Upper lobe of left lung (tissue), 6 donors: ENCODE measurements around the gene RGS7BP. TPM values are rescaled to one million over a fixed set of nuclear protein-coding genes. Genes with fewer than 3 reads are reported as not detected.
A peak's percentile ranks its signal among the peaks of the same experiment; 100 is the strongest.

Experiments used
- ATAC-seq, 2 donors: fragments of 200-7000 bp; cut with Tn5 transposase; one replicate each; pipeline ENCODE4 v1.9.1; 2022; ENCODE audit warnings: mild to moderate bottlenecking in 2 of 2, moderate library complexity in 2 of 2; ENCODE audit not compliant: low FRiP score in 2 of 2
- DNase-seq, 2 donors: peaks; one replicate each; pipeline ENCODE4 v3.0.0-alpha.2; 2019 to 2020
- H3K27ac ChIP-seq, 4 donors: fragments of 200-600 bp; sonication (generic); one replicate each; pipeline ENCODE4 v1.5.1; 2016 to 2019
- H3K27me3 ChIP-seq, 4 donors: fragments of 200-600 bp; sonication (generic); one replicate each; pipeline ENCODE4 v1.5.1; 2017 to 2019
- H3K36me3 ChIP-seq, 4 donors: fragments of 200-600 bp; sonication (generic); one replicate each; pipeline ENCODE4 v1.5.1; 2016 to 2019
- H3K4me1 ChIP-seq, 4 donors: fragments of 200-600 bp; sonication (generic); one replicate each; pipeline ENCODE4 v1.5.1; 2018 to 2019
- H3K4me3 ChIP-seq, 4 donors: fragments of 200-600 bp; sonication (generic); one replicate each; pipeline ENCODE4 v1.5.1; 2017 to 2019; ENCODE audit warnings: mild to moderate bottlenecking in 2 of 4, moderate library complexity in 1 of 4
- H3K9me3 ChIP-seq, 4 donors: fragments of 200-600 bp; sonication (generic); one replicate each; pipeline ENCODE4 v1.5.1; 2018 to 2019
- EP300 ChIP-seq, 4 donors: sonication (generic); formaldehyde crosslinking; IDR thresholded peaks; one replicate each; pipeline ENCODE4 v1.5.1; 2017; ENCODE audit warnings: antibody characterized with exemption in 4 of 4, control low read depth in 2 of 4
- POLR2A ChIP-seq, 4 donors: fragments of 450-650 bp; IDR thresholded peaks; one replicate each; pipeline ENCODE4 v1.5.1; 2016 to 2017; ENCODE audit warnings: antibody characterized with exemption in 4 of 4, mild to moderate bottlenecking in 2 of 4
- POLR2AphosphoS5 ChIP-seq, 2 donors: sonication (generic); formaldehyde crosslinking; IDR thresholded peaks; one replicate each; pipeline ENCODE4 v1.5.1; 2017; ENCODE audit warnings: antibody characterized with exemption in 2 of 2
- WGBS, 2 donors: methylation state at CpG; one replicate each; pipeline ENCODE4 v1.1.5; 2017 to 2018; 5-methylcytosine and 5-hydroxymethylcytosine counted together
- total RNA-seq, 6 donors: library from RNA; depleted of rRNA in 4 of 6; stranded (reverse); fragments of >200 nt in 4 of 6; gene quantifications; one replicate each; pipeline versions ENCODE4 v1.1.0 to v1.2.1, GENCODE V29; 2016 to 2021
- TF ChIP-seq, protein P1 (sequence below), 6 experiments: fragments of 450-650 bp in 4 of 6; fragments of 200-600 bp in 2 of 6; sonication (generic) in 2 of 6; IDR thresholded peaks; one replicate each; pipeline ENCODE4 v1.5.1; 2016 to 2019; ENCODE audit warnings: antibody characterized with exemption in 6 of 6
- donor health status: DM: no; HTN: no; CAD: no; lungs with moderate emphysema.
- donor health status: DM: no; HTN: yes; CAD: no; lungs with severe emphysema.

RGS7BP gene
- total RNA-seq, 6 donors from 2014 or later, result 1.5 to 3.7 (median 1.8) TPM; not detected in 1

GRCh38 chr5:64486163-64486562 lies 19.7 kb upstream of the RGS7BP start:
- ATAC-seq (no peak), DNase-seq (no peak)
- H3K4me1 ChIP-seq, result no peaks in the 10 kb centered on the region
- peaks cover 0 to 6% (median 0%) of the 10 kb centered on the region in 4 donors for H3K9me3 ChIP-seq
- no peaks in the 10 kb centered on the region for H3K36me3 ChIP-seq
- TF ChIP-seq, protein P1, sequence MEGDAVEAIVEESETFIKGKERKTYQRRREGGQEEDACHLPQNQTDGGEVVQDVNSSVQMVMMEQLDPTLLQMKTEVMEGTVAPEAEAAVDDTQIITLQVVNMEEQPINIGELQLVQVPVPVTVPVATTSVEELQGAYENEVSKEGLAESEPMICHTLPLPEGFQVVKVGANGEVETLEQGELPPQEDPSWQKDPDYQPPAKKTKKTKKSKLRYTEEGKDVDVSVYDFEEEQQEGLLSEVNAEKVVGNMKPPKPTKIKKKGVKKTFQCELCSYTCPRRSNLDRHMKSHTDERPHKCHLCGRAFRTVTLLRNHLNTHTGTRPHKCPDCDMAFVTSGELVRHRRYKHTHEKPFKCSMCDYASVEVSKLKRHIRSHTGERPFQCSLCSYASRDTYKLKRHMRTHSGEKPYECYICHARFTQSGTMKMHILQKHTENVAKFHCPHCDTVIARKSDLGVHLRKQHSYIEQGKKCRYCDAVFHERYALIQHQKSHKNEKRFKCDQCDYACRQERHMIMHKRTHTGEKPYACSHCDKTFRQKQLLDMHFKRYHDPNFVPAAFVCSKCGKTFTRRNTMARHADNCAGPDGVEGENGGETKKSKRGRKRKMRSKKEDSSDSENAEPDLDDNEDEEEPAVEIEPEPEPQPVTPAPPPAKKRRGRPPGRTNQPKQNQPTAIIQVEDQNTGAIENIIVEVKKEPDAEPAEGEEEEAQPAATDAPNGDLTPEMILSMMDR (IDR thresholded peaks at IDR 0.05), result no peak
- no peak for TF ChIP-seq POLR2A (IDR thresholded peaks at IDR 0.05)
- TF ChIP-seq POLR2AphosphoS5 (IDR thresholded peaks at IDR 0.05), result no peak
- no peak for TF ChIP-seq EP300 (IDR thresholded peaks at IDR 0.05)
- WGBS, 2 donors, result 55 to 66% methylated on average over 2 of the region's 2 CpGs
- no peaks in the 10 kb centered on the region for H3K27me3 ChIP-seq
- H3K4me3 ChIP-seq, result no peak overlapping the region
- H3K27ac ChIP-seq, result no peak overlapping the region

GRCh38 chr5:64487283-64487682 lies 18.5 kb upstream of the RGS7BP start:
- TF ChIP-seq POLR2AphosphoS5 (IDR thresholded peaks at IDR 0.05) (no peak), EP300 (IDR thresholded peaks at IDR 0.05) (no peak), POLR2A (IDR thresholded peaks at IDR 0.05) (no peak)
- TF ChIP-seq, protein P1 (IDR thresholded peaks at IDR 0.05), result no peak
- Histone ChIP-seq H3K4me3 (no peak overlapping the region), H3K27me3 (no peaks in the 10 kb centered on the region), H3K36me3 (no peaks in the 10 kb centered on the region), H3K27ac (no peak overlapping the region), H3K4me1 (no peaks in the 10 kb centered on the region), H3K9me3 (peaks cover 0 to 6% (median 0%) of the 10 kb centered on the region in 4 donors)
- DNase-seq (no peak), ATAC-seq (no peak)

DNA sequence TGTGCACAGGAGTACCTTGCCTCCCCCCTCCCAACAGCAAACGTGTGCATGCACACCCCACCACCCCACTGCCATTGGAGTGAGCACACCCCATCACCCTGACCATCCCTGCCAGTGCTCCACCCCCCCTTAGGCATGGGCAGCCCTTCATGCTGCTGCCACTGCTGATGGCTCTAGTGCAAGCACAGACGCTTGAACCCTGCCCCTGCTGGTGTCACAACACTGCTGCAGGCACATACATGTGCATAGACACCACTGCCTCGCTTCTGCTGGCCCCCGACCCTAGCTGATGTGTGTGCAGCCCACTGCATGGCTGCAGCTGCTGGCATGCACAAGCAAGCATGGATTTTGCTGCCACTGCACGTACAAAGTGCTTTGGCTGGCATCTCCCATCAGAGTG lies 16.0 kb upstream of the RGS7BP start:
- Histone ChIP-seq H3K4me1 (no peaks in the 10 kb centered on the region), H3K27ac (no peak overlapping the region), H3K36me3 (no peaks in the 10 kb centered on the region), H3K4me3 (no peak overlapping the region), H3K27me3 (no peaks in the 10 kb centered on the region), H3K9me3 (no peaks in the 10 kb centered on the region)
- 24 to 83% methylated on average over 3 to 5 of the region's 5 CpGs for WGBS, 2 donors
- ATAC-seq (no peak), DNase-seq (peak in 1 of 2 donors; percentile 17)
- TF ChIP-seq EP300 (IDR thresholded peaks at IDR 0.05) (no peak), POLR2AphosphoS5 (IDR thresholded peaks at IDR 0.05) (no peak)

DNA sequence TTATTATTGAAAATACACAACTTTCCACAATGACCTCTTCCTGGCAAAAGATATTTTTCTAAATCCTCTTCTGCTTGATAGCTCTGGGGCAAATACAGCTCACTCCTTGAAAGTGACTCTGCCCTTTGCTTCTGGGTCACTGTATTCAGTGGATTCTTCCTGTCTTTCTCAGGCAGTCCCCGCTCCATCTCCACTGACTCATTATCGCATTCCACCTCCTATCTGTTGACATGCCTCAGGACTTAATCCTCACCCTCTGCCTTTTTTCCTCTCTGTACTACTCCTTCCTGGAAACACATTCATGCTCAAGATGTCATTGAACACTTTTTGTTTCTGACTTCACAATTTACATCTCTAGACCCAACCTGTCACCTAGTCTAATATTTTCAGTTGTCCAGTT lies 8.4 kb upstream of the RGS7BP start:
- no peak overlapping the region for H3K4me3 ChIP-seq
- no peaks in the 10 kb centered on the region for H3K27me3 ChIP-seq
- no peak overlapping the region for H3K27ac ChIP-seq
- 53 to 62% methylated on average over 2 of the region's 2 CpGs for WGBS, 2 donors
- H3K36me3 ChIP-seq, result no peaks in the 10 kb centered on the region
- no peaks in the 10 kb centered on the region for H3K4me1 ChIP-seq
- no peak for DNase-seq
- no peak for TF ChIP-seq EP300 (IDR thresholded peaks at IDR 0.05)
- TF ChIP-seq POLR2A (IDR thresholded peaks at IDR 0.05), result no peak
- no peak for TF ChIP-seq POLR2AphosphoS5 (IDR thresholded peaks at IDR 0.05)
- TF ChIP-seq, protein P1 (IDR thresholded peaks at IDR 0.05), result no peak
- ATAC-seq, result no peak
- no peaks in the 10 kb centered on the region for H3K9me3 ChIP-seq

DNA sequence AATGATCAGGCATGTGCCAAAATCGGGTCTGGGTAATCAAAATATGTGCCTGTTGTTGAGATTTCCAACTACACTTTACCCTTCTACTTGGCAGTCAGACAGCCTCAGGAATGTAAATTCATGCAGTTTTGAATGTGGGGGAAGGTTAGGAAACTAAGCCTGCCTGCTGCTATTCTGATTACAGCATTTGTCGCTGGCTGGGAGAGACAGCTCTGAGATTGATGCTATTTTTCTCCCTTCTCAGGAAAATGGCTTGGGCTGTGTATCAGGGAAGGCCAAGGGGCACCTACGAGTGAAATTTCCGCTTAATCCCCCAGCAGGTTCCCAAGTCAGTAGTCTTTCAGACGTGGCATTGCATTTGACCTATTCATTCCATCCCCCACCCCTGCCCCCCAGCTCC lies 3.6 kb upstream of the RGS7BP start:
- no peaks in the 10 kb centered on the region for H3K36me3 ChIP-seq
- H3K4me1 ChIP-seq, result peaks cover 0 to 16% (median 6%) of the 10 kb centered on the region in 4 donors
- no peak overlapping the region for H3K4me3 ChIP-seq
- 20 to 21% methylated on average over 5 of the region's 5 CpGs for WGBS, 2 donors
- ATAC-seq (no peak), DNase-seq (no peak)
- H3K27ac ChIP-seq, result no peak overlapping the region
- H3K9me3 ChIP-seq, result no peaks in the 10 kb centered on the region
- H3K27me3 ChIP-seq, result peaks cover 0 to 4% (median 1%) of the 10 kb centered on the region in 4 donors
- TF ChIP-seq POLR2A (IDR thresholded peaks at IDR 0.05) (no peak), EP300 (IDR thresholded peaks at IDR 0.05) (no peak), POLR2AphosphoS5 (IDR thresholded peaks at IDR 0.05) (no peak)
- TF ChIP-seq, protein P1 (IDR thresholded peaks at IDR 0.05), result no peak
